HepG2 (cell line): ENCODE data around the gene ASXL1. TPM values are rescaled to one million over a fixed set of nuclear protein-coding genes. Genes with fewer than 3 reads are reported as not detected.
A peak's percentile ranks its signal among the peaks of the same experiment; 100 is the strongest.

ENCODE experiments used
- ATF1 ChIP-seq: IDR thresholded peaks from 2 replicates; pipeline ENCODE4 v1.6.1; 2016; ENCODE audit warnings: mild to moderate bottlenecking, control low read depth
- CHD2 ChIP-seq: IDR thresholded peaks from 2 replicates; pipeline ENCODE4 v1.6.1; 2011; ENCODE audit warnings: low read depth, low read length, improper control_type of control experiment
- GATAD2A ChIP-seq: IDR thresholded peaks from 2 replicates; pipeline ENCODE4 v1.6.1; 2016
- KDM5B ChIP-seq: sonication (generic); formaldehyde crosslinking; IDR thresholded peaks from 2 replicates; pipeline ENCODE4 v1.4.0; 2020; ENCODE audit warnings: missing genetic modification reagents, mild to moderate bottlenecking, borderline replicate concordance
- MTF1 ChIP-seq: sonication (generic); formaldehyde crosslinking; IDR thresholded peaks from 2 replicates; pipeline ENCODE4 v1.5.0; 2020; ENCODE audit warnings: missing genetic modification reagents
- NCOA2 ChIP-seq: sonication (generic); formaldehyde crosslinking; IDR thresholded peaks from 2 replicates; pipeline ENCODE4 v1.8.0; 2022; ENCODE audit warnings: inconsistent platforms
- NCOA5 ChIP-seq: sonication (generic); formaldehyde crosslinking; IDR thresholded peaks from 2 replicates; pipeline ENCODE4 v1.4.0; 2020; ENCODE audit warnings: missing genetic modification reagents
- NFE2 ChIP-seq: sonication (generic); formaldehyde crosslinking; IDR thresholded peaks from 2 replicates; pipeline ENCODE4 v1.4.0; 2020; ENCODE audit warnings: missing genetic modification reagents
- NFYB ChIP-seq: sonication (generic); formaldehyde crosslinking; IDR thresholded peaks from 2 replicates; pipeline ENCODE4 v1.4.0; 2020; ENCODE audit warnings: missing genetic modification reagents
- POLR2AphosphoS5 ChIP-seq: IDR thresholded peaks from 2 replicates; pipeline ENCODE4 v1.6.1; 2012; ENCODE audit warnings: low read depth, low read length
- SAP130 ChIP-seq: IDR thresholded peaks from 2 replicates; pipeline ENCODE4 v1.6.1; 2016; ENCODE audit warnings: low read depth
- SKIL ChIP-seq: sonication (generic); formaldehyde crosslinking; IDR thresholded peaks from 2 replicates; pipeline ENCODE4 v1.8.0; 2022; ENCODE audit warnings: missing genetic modification reagents, mild to moderate bottlenecking, moderate library complexity, borderline replicate concordance
- SP1 ChIP-seq, 2 experiments: fragments of 450-650 bp in 1 of 2; sonication (generic) in 1 of 2; formaldehyde crosslinking in 1 of 2; IDR thresholded peaks; 2 replicates each; pipeline versions ENCODE4 v1.4.0 to v1.6.1; 2016 to 2020; ENCODE audit warnings: missing genetic modification reagents in 1 of 2
- SP140L ChIP-seq: sonication (generic); formaldehyde crosslinking; IDR thresholded peaks from 2 replicates; pipeline ENCODE4 v1.4.0; 2020; ENCODE audit warnings: missing genetic modification reagents, borderline replicate concordance
- STAT5B ChIP-seq: sonication (generic); formaldehyde crosslinking; IDR thresholded peaks from 2 replicates; pipeline ENCODE4 v1.4.0; 2020; ENCODE audit warnings: missing genetic modification reagents
- ZBTB2 ChIP-seq: sonication (generic); formaldehyde crosslinking; IDR thresholded peaks from 2 replicates; pipeline ENCODE4 v1.8.0; 2022; ENCODE audit warnings: low read depth, missing genetic modification reagents
- ZNF251 ChIP-seq: sonication (generic); formaldehyde crosslinking; IDR thresholded peaks from 2 replicates; pipeline ENCODE4 v1.9.0; 2021; ENCODE audit warnings: mild to moderate bottlenecking, missing genetic modification reagents
- ZNF615 ChIP-seq: sonication (generic); formaldehyde crosslinking; IDR thresholded peaks from 2 replicates; pipeline ENCODE4 v1.5.0; 2020; ENCODE audit warnings: mild to moderate bottlenecking, missing genetic modification reagents, borderline replicate concordance
- ZNF878 ChIP-seq: sonication (generic); formaldehyde crosslinking; IDR thresholded peaks from 2 replicates; pipeline ENCODE4 v1.8.1; 2023; ENCODE audit warnings: mild to moderate bottlenecking, missing genetic modification reagents, moderate library complexity
- polyA plus RNA-seq, 8 experiments: library from polyadenylated mRNA; depleted of rRNA in 3 of 8; stranded (reverse) in 7 of 8; unstranded in 1 of 8; fragments of >200 nt; fragmentation: Illumina TruSeq in 4 of 8; extraction: Trizol in 4 of 8; gene quantifications; 2 replicates each; pipeline versions ENCODE4 v1.2.1 to v1.2.3, GENCODE V29; 2011 to 2016; ENCODE audit warnings: low read depth in 4 of 8, missing spikeins in 1 of 8, mixed read lengths in 1 of 8; ENCODE audit not compliant: insufficient read depth in 1 of 8
- total RNA-seq, 5 experiments: library from RNA; depleted of rRNA; stranded (reverse); fragments of >200 nt; fragmentation: Illumina TruSeq; extraction: Trizol; gene quantifications; 2 replicates each; pipeline ENCODE4 v1.2.3, GENCODE V29; 2016; ENCODE audit warnings: low read depth in 1 of 5
- TF ChIP-seq, protein P1 (sequence below): sonication (generic); formaldehyde crosslinking; IDR thresholded peaks from 2 replicates; pipeline ENCODE4 v1.4.0; 2020; ENCODE audit warnings: missing genetic modification reagents

The ASXL1 gene
- total and polyA plus RNA-seq, 2 of the 13 experiments (the other 11 are each of a cell fraction or from before 2014, with no cell fraction given), result 62.1 to 74.8 TPM

DNA sequence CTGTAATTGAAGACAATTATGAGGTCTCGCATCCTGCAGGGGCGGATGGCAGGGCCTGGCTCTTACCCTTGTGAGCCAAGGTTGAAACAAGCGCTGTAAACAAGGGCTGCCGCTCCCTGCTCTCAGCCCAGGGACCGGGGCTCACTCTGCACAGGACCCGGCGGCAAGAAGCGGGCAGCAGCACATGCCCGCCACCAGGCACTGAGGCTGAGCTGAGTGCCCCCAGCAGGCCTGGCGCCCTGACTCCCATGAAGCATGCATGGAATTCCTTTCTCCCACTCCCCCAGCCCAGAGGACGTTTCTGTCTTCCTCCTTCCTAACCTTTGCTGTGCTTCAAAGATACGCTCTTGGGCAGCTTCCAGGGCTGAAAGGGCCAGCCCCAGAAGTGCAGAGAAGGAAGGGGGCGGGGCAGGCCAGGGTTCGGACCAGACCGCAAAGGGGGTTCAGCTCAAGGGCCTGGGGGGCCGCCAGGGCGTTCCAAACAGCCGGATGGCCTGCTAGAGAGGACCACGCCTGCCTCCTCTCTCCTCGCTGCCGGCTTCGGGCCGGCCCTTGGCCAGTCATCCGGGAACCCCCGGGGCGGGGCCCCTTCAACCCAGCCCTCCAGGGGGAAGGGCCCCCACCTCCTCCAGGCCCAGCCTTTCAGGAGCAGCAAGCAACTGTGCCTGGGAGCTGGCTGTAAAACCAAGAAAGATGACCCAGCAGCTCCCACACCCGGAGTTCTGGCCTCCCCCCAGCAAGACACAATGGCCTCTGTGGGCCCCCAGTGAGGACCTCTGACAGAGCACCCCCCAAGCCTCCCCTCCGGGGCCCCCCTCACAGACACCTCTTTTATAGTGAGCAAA is 117.1 kb downstream of the ASXL1 start (continued):
- TF ChIP-seq ZNF615 (CRISPR knock-in tag) (no peak; the same call in 1 of the 2 replicates), KDM5B (peak; percentile 72), STAT5B (0 out of 2 replicates have a peak, but pooled peaks have one; percentile 21), NCOA2 (CRISPR knock-in tag) (peak; percentile 74), SP1 (IDR thresholded peaks at IDR 0.05) (no peak), SP1 (CRISPR knock-in tag; IDR thresholded peaks at IDR 0.05) (no peak; the same call in 1 of the 2 replicates), NCOA5 (CRISPR knock-in tag) (no peak), POLR2AphosphoS5 (peak; percentile 60), SP140L (CRISPR knock-in tag) (no peak), CHD2 (no peak), SAP130 (peak; percentile 88), NFYB (CRISPR knock-in tag) (no peak), NFE2 (CRISPR knock-in tag) (no peak), GATAD2A (CRISPR knock-in tag) (peak; percentile 87), ZNF251 (CRISPR knock-in tag) (peak; percentile 61; the same call in 1 of the 2 replicates), ATF1 (CRISPR knock-in tag) (no peak), ZNF878 (CRISPR knock-in tag) (peak; percentile 46; the same call in 1 of the 2 replicates), ZBTB2 (CRISPR knock-in tag) (peak; percentile 59; the same call in 1 of the 2 replicates), SKIL (peak; percentile 66; the same call in 1 of the 2 replicates), MTF1 (CRISPR knock-in tag) (no peak)
- TF ChIP-seq, protein P1, sequence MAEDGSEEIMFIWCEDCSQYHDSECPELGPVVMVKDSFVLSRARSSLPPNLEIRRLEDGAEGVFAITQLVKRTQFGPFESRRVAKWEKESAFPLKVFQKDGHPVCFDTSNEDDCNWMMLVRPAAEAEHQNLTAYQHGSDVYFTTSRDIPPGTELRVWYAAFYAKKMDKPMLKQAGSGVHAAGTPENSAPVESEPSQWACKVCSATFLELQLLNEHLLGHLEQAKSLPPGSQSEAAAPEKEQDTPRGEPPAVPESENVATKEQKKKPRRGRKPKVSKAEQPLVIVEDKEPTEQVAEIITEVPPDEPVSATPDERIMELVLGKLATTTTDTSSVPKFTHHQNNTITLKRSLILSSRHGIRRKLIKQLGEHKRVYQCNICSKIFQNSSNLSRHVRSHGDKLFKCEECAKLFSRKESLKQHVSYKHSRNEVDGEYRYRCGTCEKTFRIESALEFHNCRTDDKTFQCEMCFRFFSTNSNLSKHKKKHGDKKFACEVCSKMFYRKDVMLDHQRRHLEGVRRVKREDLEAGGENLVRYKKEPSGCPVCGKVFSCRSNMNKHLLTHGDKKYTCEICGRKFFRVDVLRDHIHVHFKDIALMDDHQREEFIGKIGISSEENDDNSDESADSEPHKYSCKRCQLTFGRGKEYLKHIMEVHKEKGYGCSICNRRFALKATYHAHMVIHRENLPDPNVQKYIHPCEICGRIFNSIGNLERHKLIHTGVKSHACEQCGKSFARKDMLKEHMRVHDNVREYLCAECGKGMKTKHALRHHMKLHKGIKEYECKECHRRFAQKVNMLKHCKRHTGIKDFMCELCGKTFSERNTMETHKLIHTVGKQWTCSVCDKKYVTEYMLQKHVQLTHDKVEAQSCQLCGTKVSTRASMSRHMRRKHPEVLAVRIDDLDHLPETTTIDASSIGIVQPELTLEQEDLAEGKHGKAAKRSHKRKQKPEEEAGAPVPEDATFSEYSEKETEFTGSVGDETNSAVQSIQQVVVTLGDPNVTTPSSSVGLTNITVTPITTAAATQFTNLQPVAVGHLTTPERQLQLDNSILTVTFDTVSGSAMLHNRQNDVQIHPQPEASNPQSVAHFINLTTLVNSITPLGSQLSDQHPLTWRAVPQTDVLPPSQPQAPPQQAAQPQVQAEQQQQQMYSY (CRISPR knock-in tag), result peak; percentile 53
